ENCODE measurements around the gene ACVR1. TPM values are rescaled to one million over a fixed set of nuclear protein-coding genes. Genes with fewer than 3 reads are reported as not detected.
A peak's percentile ranks its signal among the peaks of the same experiment; 100 is the strongest.

ACVR1 gene
- total and polyA plus RNA-seq, 2 of the 13 experiments (the other 11 are each of a cell fraction or from before 2014, with no cell fraction given), result 2.3 to 5.4 TPM

DNA sequence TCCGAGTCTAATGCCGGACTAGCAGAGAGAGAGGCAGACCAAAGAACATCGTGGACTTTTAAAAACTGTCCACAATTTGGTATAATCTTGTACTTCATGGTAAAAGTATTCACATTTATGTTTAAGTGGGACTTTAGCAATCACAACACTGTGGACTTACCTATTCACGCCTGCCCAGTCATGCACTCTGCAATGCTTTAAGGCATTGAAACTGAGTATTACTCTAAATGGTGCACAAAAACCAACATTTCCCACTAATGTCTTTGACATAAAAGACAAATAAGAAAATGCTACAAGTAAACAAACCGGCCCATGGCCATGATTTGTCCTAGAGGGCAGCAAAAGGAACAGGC lies 91.3 kb downstream of the ACVR1 start:
- H3K79me2 ChIP-seq (ENCODE audit: insufficient read depth, low read length), result no peaks in the 10 kb centered on the region
- H4K20me1 ChIP-seq (ENCODE audit: insufficient read depth, low read length), result no peaks in the 10 kb centered on the region
- no peak overlapping the region for H3K4me3 ChIP-seq (replicated peaks in 1 of 3; ENCODE audit: insufficient read depth in 1 of 3, low read depth in 2 of 3, low read length in 3 of 3)
- in situ Hi-C loops (cut with HindIII; ENCODE audit: extremely low pct_ligation_motif_present, low pct_unique_long_range_greater_than_20kb) (no loop called here), intact Hi-C loops (cut with micrococcal nuclease; ENCODE audit: unreplicated experiment) (loop anchor here (5.0 kb wide), 1 partner anchor 53 kb away; no protein-coding TSS in a partner anchor)
- H2AFZ ChIP-seq (ENCODE audit: low read length), result no peak overlapping the region
- FAIRE-seq (peak; percentile 21), DNase-seq (ENCODE audit: low spot score) (no peak), ATAC-seq (no peak)
- no peak overlapping the region for H3K27ac ChIP-seq (ENCODE audit: extremely low read length, insufficient read depth, low read length)
- CTCF ChIA-PET (ENCODE audit: low intra/inter-chr PET ratio, low total read pairs), result no interaction called here
- POLR2A ChIA-PET, result no interaction called here
- no peaks in the 10 kb centered on the region for H3K9me3 ChIP-seq (ENCODE audit: low read length)
- H3K4me1 ChIP-seq (ENCODE audit: insufficient read depth, low read length), result peaks cover 52% of the 10 kb centered on the region
- H3K4me2 ChIP-seq (ENCODE audit: low read depth, low read length), result no peak overlapping the region
- TF ChIP-seq ATF3 (CRISPR knock-in tag; IDR thresholded peaks at IDR 0.05), result no peak
- no peak for TF ChIP-seq DNMT1 (CRISPR knock-in tag; IDR thresholded peaks at IDR 0.05)
- TF ChIP-seq BCL6 (CRISPR knock-in tag; IDR thresholded peaks at IDR 0.05), result no peak
- H3K9ac ChIP-seq (ENCODE audit: insufficient read depth, low read depth, low read length), result no peak overlapping the region
- H3K36me3 ChIP-seq (replicated peaks in 1 of 2; ENCODE audit: control insufficient read depth in 1 of 2, insufficient read depth in 2 of 2, low read length in 2 of 2), result peaks cover 2 to 5% of the 10 kb centered on the region in 2 experiments; a peak in 1 of 5 replicates
- no peaks in the 10 kb centered on the region for H3K27me3 ChIP-seq (ENCODE audit: control insufficient read depth in 1 of 2, insufficient read depth in 2 of 2, low read length in 2 of 2)
- 91% methylated on average over 5 of the region's 5 CpGs for WGBS (ENCODE audit: low lambda C conversion rate)
- no TSS peak for BruUV-seq (replicated peaks)

GRCh38 chr2:157784169-157784822 lies 91.8 kb downstream of the ACVR1 start:
- ChIA-PET POLR2A (no interaction called here), CTCF (ENCODE audit: low intra/inter-chr PET ratio, low total read pairs) (no interaction called here)
- Histone ChIP-seq H3K9me3 (ENCODE audit: low read length) (no peaks in the 10 kb centered on the region), H3K4me1 (ENCODE audit: insufficient read depth, low read length) (peaks cover 47% of the 10 kb centered on the region), H2AFZ (ENCODE audit: low read length) (no peak overlapping the region), H3K36me3 (replicated peaks in 1 of 2; ENCODE audit: control insufficient read depth in 1 of 2, insufficient read depth in 2 of 2, low read length in 2 of 2) (peaks cover 2 to 8% of the 10 kb centered on the region in 2 experiments; a peak in 1 of 5 replicates), H3K27me3 (ENCODE audit: control insufficient read depth in 1 of 2, insufficient read depth in 2 of 2, low read length in 2 of 2) (no peaks in the 10 kb centered on the region), H4K20me1 (ENCODE audit: insufficient read depth, low read length) (no peaks in the 10 kb centered on the region), H3K27ac (ENCODE audit: extremely low read length, insufficient read depth, low read length) (no peak overlapping the region), H3K79me2 (ENCODE audit: insufficient read depth, low read length) (no peaks in the 10 kb centered on the region), H3K4me3 (replicated peaks in 1 of 3; ENCODE audit: insufficient read depth in 1 of 3, low read depth in 2 of 3, low read length in 3 of 3) (no peak overlapping the region), H3K4me2 (ENCODE audit: low read depth, low read length) (no peak overlapping the region), H3K9ac (ENCODE audit: insufficient read depth, low read depth, low read length) (no peak overlapping the region)
- 85% methylated on average over 11 of the region's 11 CpGs for WGBS (ENCODE audit: low lambda C conversion rate)
- in situ Hi-C loops (cut with HindIII; ENCODE audit: extremely low pct_ligation_motif_present, low pct_unique_long_range_greater_than_20kb), result no loop called here
- peak; percentile 47 for ATAC-seq
- intact Hi-C loops (cut with micrococcal nuclease; ENCODE audit: unreplicated experiment), result loop anchor here (5.0 kb wide), 1 partner anchor 53 kb away; no protein-coding TSS in a partner anchor
- TF ChIP-seq ESRRA (CRISPR knock-in tag; IDR thresholded peaks at IDR 0.05; ENCODE audit: low read depth), result no peak
- TF ChIP-seq, protein P1, sequence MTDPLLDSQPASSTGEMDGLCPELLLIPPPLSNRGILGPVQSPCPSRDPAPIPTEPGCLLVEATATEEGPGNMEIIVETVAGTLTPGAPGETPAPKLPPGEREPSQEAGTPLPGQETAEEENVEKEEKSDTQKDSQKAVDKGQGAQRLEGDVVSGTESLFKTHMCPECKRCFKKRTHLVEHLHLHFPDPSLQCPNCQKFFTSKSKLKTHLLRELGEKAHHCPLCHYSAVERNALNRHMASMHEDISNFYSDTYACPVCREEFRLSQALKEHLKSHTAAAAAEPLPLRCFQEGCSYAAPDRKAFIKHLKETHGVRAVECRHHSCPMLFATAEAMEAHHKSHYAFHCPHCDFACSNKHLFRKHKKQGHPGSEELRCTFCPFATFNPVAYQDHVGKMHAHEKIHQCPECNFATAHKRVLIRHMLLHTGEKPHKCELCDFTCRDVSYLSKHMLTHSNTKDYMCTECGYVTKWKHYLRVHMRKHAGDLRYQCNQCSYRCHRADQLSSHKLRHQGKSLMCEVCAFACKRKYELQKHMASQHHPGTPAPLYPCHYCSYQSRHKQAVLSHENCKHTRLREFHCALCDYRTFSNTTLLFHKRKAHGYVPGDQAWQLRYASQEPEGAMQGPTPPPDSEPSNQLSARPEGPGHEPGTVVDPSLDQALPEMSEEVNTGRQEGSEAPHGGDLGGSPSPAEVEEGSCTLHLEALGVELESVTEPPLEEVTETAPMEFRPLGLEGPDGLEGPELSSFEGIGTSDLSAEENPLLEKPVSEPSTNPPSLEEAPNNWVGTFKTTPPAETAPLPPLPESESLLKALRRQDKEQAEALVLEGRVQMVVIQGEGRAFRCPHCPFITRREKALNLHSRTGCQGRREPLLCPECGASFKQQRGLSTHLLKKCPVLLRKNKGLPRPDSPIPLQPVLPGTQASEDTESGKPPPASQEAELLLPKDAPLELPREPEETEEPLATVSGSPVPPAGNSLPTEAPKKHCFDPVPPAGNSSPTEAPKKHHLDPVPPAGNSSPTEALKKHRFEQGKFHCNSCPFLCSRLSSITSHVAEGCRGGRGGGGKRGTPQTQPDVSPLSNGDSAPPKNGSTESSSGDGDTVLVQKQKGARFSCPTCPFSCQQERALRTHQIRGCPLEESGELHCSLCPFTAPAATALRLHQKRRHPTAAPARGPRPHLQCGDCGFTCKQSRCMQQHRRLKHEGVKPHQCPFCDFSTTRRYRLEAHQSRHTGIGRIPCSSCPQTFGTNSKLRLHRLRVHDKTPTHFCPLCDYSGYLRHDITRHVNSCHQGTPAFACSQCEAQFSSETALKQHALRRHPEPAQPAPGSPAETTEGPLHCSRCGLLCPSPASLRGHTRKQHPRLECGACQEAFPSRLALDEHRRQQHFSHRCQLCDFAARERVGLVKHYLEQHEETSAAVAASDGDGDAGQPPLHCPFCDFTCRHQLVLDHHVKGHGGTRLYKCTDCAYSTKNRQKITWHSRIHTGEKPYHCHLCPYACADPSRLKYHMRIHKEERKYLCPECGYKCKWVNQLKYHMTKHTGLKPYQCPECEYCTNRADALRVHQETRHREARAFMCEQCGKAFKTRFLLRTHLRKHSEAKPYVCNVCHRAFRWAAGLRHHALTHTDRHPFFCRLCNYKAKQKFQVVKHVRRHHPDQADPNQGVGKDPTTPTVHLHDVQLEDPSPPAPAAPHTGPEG (CRISPR knock-in tag; IDR thresholded peaks at IDR 0.05), result no peak
- TF ChIP-seq, protein P2, sequence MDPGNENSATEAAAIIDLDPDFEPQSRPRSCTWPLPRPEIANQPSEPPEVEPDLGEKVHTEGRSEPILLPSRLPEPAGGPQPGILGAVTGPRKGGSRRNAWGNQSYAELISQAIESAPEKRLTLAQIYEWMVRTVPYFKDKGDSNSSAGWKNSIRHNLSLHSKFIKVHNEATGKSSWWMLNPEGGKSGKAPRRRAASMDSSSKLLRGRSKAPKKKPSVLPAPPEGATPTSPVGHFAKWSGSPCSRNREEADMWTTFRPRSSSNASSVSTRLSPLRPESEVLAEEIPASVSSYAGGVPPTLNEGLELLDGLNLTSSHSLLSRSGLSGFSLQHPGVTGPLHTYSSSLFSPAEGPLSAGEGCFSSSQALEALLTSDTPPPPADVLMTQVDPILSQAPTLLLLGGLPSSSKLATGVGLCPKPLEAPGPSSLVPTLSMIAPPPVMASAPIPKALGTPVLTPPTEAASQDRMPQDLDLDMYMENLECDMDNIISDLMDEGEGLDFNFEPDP (CRISPR knock-in tag; conservative IDR thresholded peaks at IDR 0.05), result 0 out of 2 replicates have a peak, but pooled peaks have one; percentile 21
- TF ChIP-seq, protein P3, sequence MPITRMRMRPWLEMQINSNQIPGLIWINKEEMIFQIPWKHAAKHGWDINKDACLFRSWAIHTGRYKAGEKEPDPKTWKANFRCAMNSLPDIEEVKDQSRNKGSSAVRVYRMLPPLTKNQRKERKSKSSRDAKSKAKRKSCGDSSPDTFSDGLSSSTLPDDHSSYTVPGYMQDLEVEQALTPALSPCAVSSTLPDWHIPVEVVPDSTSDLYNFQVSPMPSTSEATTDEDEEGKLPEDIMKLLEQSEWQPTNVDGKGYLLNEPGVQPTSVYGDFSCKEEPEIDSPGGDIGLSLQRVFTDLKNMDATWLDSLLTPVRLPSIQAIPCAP (CRISPR knock-in tag; IDR thresholded peaks at IDR 0.05; ENCODE audit: low read depth), result no peak
- TF ChIP-seq ZNF558 (CRISPR knock-in tag; IDR thresholded peaks at IDR 0.05; ENCODE audit: borderline replicate concordance), result no peak
- FAIRE-seq, result no peak
- no TSS peak for BruUV-seq (replicated peaks)
- DNase-seq (ENCODE audit: low spot score), result no peak
